GM20000 (cell line): ENCODE data around the gene DNAJC27.

Source experiments
- DNase-seq: peaks from one replicate; pipeline ENCODE4 v3.0.0; 2012; ENCODE audit warnings: low spot score
- TF ChIP-seq, protein P1 (sequence below): IDR thresholded peaks from 2 replicates; pipeline ENCODE4 v1.5.1; 2012; ENCODE audit warnings: mild to moderate bottlenecking, control low read depth; ENCODE audit errors: extremely low read depth, missing control alignments

Gene DNAJC27

DNA sequence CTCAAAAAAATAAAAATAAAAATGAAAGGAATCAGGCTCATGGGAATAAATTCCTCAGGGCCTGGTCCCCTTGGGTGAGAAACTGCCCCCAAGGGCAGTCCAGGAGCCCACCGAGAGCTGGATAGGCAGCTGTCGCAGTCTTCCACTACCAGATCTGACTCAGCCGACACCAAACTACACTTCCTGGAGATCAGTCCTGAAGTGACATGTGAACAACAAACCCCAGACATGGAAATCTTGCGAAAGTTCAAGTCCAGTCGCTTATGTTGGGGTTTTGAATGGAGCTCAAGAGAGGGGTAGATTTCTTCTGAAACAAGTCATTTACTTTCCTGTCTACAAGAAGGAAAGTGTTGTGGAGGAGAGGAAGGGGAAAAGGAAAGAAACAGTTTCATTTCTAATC is 64.6 kb downstream of the DNAJC27 start:
- TF ChIP-seq, protein P1, sequence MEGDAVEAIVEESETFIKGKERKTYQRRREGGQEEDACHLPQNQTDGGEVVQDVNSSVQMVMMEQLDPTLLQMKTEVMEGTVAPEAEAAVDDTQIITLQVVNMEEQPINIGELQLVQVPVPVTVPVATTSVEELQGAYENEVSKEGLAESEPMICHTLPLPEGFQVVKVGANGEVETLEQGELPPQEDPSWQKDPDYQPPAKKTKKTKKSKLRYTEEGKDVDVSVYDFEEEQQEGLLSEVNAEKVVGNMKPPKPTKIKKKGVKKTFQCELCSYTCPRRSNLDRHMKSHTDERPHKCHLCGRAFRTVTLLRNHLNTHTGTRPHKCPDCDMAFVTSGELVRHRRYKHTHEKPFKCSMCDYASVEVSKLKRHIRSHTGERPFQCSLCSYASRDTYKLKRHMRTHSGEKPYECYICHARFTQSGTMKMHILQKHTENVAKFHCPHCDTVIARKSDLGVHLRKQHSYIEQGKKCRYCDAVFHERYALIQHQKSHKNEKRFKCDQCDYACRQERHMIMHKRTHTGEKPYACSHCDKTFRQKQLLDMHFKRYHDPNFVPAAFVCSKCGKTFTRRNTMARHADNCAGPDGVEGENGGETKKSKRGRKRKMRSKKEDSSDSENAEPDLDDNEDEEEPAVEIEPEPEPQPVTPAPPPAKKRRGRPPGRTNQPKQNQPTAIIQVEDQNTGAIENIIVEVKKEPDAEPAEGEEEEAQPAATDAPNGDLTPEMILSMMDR, result no peak
- DNase-seq, result no peak

DNA sequence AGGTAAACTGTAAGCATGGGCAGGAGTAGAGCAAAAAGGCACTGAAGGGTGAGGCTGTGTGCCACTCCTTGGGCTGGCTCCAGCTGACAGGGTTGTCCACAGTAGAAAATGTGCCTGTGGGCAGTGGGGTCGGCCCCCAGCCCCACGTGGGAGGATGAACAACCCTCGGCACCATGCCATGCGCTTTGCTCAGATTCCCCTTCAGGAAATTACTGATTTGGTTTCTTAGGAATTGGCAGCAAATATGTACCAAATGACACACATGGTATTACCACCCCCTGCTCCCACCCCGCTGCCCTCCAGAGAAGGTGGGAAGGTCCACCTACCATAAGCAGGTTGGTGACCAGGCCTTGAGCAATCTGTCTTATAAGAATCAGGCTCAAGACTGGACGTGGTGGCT is 65.3 kb downstream of the DNAJC27 start:
- DNase-seq, result no peak
- TF ChIP-seq, protein P1, result no peak

DNA sequence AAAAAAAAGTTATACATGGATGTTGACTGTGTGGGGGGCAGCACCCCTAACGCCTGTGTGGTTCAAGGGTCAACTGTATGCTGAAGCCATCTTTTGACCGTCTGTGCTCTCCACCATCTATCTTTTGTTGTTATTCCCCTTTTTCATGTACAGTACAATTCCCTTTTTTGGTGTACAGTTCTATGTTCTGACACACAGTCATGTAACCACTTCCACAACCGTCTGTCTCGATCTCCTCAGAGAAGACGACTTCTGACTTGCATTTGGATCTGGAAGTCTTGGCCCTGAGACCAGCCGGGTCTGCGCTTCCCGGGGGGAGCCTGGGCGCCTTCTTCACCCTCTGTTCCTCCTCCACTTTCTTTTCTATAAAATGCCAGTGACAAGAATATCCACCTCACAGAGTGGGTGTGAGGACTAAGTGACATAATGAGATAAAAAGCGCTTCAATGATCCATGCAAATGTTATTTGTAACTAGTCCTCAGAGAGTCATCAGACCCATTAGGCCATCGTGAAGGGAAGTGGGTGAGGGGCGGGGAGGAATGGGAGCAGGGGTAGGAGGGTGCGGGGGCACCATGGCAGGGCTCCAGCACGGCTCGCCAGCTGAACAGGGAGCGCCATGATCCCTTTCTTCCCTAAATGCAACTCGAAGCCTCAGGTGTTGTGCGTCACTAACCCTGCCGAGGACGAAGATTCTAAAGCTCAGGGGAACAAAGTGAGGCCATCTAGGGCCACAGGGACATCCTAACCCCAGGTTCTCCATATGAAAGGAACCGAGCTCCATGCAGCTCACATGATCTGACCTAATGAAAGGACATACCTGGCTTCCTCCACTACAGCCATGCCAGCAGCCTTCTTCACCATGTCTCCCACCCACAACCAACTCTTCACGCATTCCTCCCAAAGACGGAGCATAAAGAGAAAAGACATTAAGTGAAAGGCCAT is 68.3 kb downstream of the DNAJC27 start:
- TF ChIP-seq, protein P1, result no peak
- DNase-seq, result no peak

DNA sequence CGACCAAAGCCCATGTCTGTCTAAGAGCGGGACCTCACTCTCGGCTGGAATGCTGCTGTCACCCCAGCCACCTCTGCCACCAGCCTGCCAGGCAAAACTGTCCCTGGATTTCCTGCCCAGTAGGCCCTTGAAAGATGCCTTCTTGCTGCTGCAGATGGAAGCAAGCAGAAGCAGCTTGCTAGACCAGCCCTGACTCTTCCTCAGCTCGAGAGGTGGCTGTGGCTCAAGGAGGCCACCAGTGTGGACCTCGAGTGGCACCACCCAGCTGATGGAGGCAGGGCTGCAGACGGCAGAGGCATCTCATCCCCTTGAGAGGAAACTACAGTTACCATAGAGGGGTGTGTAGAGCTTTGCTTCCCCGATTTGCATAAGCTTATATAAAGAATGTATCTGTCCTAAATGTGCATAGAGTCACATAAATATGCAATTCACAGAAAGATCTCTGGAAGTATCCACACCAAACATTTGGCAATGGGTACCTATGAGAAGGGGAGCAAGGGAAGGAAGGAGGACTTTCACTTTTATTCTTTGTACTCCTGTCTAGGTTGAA is 72.3 kb downstream of the DNAJC27 start:
- DNase-seq, result no peak
- TF ChIP-seq, protein P1, result no peak

DNA sequence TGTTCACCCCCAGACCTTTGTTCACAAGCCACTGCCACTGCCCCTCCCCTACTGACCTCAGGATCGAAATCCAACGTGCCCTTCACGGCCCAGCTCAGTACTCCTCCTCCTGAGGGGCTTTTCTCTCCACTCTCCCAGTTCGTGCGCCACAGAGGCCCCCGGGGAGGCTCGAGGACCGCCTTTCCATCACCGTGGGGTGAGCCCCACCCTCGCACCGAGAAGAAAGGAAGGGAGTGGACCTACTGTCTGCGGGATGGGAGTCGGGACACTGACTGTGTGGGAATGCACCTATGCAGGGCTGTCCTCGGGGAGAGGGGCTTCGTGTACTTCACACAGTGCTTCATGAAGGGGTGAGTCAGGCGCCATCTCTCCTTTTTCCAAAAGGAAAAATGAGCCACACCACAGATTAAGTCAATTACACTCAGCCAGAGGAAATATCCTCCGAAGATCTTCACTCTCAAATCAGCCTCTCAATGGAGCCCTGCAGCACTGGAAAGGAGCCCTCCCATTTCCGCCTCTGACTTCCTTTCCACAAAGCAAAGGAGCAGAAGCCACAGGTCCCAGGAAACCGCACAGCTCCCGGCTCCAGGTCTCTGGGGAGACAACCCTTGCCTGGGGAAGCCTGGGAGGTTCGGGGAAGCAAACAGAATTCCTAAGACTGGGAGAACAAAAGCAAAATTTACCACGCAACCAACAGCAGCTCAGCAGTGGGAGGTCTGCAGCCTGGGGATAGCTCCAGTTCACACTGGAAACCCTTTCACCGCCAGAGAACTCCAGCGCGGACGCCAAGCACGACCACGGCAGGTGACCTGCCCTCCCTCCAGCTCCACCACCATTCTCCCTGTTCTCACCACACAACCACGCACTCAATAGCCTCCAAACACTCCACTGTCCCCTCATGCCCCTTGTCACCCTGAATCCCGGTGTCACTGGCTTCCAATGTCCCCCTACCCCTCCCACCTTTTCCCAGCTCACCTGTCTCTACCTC is 73.3 kb downstream of the DNAJC27 start:
- no peak for DNase-seq
- TF ChIP-seq, protein P1, result no peak

DNA sequence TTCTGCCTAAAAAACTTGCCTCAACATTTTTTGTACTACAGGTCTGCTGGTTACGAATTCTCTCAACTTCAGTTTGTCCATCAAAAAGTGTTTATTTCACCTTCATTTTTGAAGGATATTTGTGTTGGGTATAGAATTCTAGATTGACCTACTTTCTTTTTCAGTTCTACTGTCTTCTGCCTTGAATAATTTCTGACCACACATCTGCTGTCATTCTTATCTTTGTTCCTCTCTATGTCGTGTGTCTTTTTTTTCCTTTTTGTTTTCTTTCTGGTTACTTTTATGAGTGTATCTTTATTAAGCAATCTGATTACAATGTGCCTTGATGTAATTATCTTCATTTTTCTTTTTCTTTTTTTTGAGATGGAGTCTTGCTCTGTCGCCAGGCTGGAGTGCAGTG is 77.0 kb downstream of the DNAJC27 start:
- no peak for DNase-seq
- TF ChIP-seq, protein P1, result no peak
